ENCODE data around the gene MTA2. TPM values are rescaled to one million over a fixed set of nuclear protein-coding genes. Genes with fewer than 3 reads are reported as not detected.
"Not testable (repeated sequence)": the region's sequence is repeated elsewhere in the genome, so short reads cannot be mapped to it uniquely, and the experiment has no call there.

MTA2 gene
- polyA plus RNA-seq, 1 donor from 2014 or later = 32.9 TPM

- H3K27me3 Mint-ChIP-seq = no peaks in the 10 kb centered on the region
- peaks cover 11 to 27% (median 19%) of the 10 kb centered on the region in 3 donors for H3K4me1 Mint-ChIP-seq
- H3K36me3 Mint-ChIP-seq = peaks cover 2% of the 10 kb centered on the region
- H3K9me3 Mint-ChIP-seq = no peaks in the 10 kb centered on the region
- H3K4me3 Mint-ChIP-seq = peak within 1 kb of the TSS; percentile 84 to 98 (median 97)
- H3K27ac Mint-ChIP-seq = peak within 1 kb of the TSS; percentile 78 to 99 (median 96)
Measured at GRCh38 chr11:62591448-62592145, 10.1 kb downstream of the MTA2 start, which contains the start of gene TUT1. TSS of gene TUT1 (minus strand) at chr11:62591523. CDS start at chr11:62591485, 38 bp downstream.

GRCh38 chr11:62588966-62589637, 12.6 kb downstream of the MTA2 start:
- Mint-ChIP-seq H3K27me3 (no peaks in the 10 kb centered on the region), H3K27ac (no peak overlapping the region), H3K4me3 (peak overlapping the region in 2 of 4 donors; percentile 22 to 47), H3K36me3 (peaks cover 2% of the 10 kb centered on the region), H3K9me3 (no peaks in the 10 kb centered on the region), H3K4me1 (peaks cover 11 to 23% (median 19%) of the 10 kb centered on the region in 3 donors)

- not testable (repeated sequence) for H3K27me3 Mint-ChIP-seq, H3K4me3 Mint-ChIP-seq, H3K9me3 Mint-ChIP-seq, H3K27ac Mint-ChIP-seq, H3K36me3 Mint-ChIP-seq
- peaks cover 0 to 10% (median 0%) of the 10 kb centered on the region in 3 donors for H3K4me1 Mint-ChIP-seq
Measured at GRCh38 chr11:62585356-62585755, 16.3 kb downstream of the MTA2 start.

- Mint-ChIP-seq H3K27ac (peak overlapping the region in 1 of 3 donors; percentile 43), H3K4me3 (peak overlapping the region in 1 of 4 donors; percentile 32)
- not testable (repeated sequence) for H3K36me3 Mint-ChIP-seq, H3K9me3 Mint-ChIP-seq, H3K27me3 Mint-ChIP-seq, H3K4me1 Mint-ChIP-seq
Measured at GRCh38 chr11:62581735-62582134, 19.9 kb downstream of the MTA2 start.

GRCh38 chr11:62580959-62581715, 20.5 kb downstream of the MTA2 start:
- Mint-ChIP-seq H3K27ac (peak overlapping the region in 2 of 3 donors; percentile 43 to 85), H3K9me3 (no peaks in the 10 kb centered on the region), H3K36me3 (no peaks in the 10 kb centered on the region)

GRCh38 chr11:62579252-62579651, 22.4 kb downstream of the MTA2 start:
- no peak overlapping the region for H3K4me3 Mint-ChIP-seq
- H3K4me1 Mint-ChIP-seq = peaks cover 5 to 9% (median 9%) of the 10 kb centered on the region in 3 donors
- no peaks in the 10 kb centered on the region for H3K9me3 Mint-ChIP-seq
- no peaks in the 10 kb centered on the region for H3K27me3 Mint-ChIP-seq
- H3K36me3 Mint-ChIP-seq = no peaks in the 10 kb centered on the region
- no peak overlapping the region for H3K27ac Mint-ChIP-seq

More at GRCh38 chr11:62580959-62581715, 20.5 kb downstream of the MTA2 start:
- Mint-ChIP-seq H3K27me3 (no peaks in the 10 kb centered on the region), H3K4me3 (peak overlapping the region in 1 of 4 donors; percentile 32), H3K4me1 (peaks cover 0 to 3% (median 2%) of the 10 kb centered on the region in 3 donors)

GRCh38 chr11:62578541-62578940, 23.1 kb downstream of the MTA2 start:
- Mint-ChIP-seq H3K4me3 (no peak overlapping the region), H3K27ac (no peak overlapping the region), H3K4me1 (peaks cover 9 to 12% (median 9%) of the 10 kb centered on the region in 3 donors), H3K27me3 (no peaks in the 10 kb centered on the region), H3K9me3 (no peaks in the 10 kb centered on the region), H3K36me3 (no peaks in the 10 kb centered on the region)

GRCh38 chr11:62577046-62577714, 24.5 kb downstream of the MTA2 start:
- peak overlapping the region in 1 of 4 donors; percentile 66 for H3K4me3 Mint-ChIP-seq
- H3K9me3 Mint-ChIP-seq = no peaks in the 10 kb centered on the region
- no peaks in the 10 kb centered on the region for H3K27me3 Mint-ChIP-seq
- no peak overlapping the region for H3K27ac Mint-ChIP-seq
- H3K4me1 Mint-ChIP-seq = peaks cover 18 to 20% (median 19%) of the 10 kb centered on the region in 3 donors
- H3K36me3 Mint-ChIP-seq = no peaks in the 10 kb centered on the region

GRCh38 chr11:62575837-62576236, 25.8 kb downstream of the MTA2 start:
- peak overlapping the region in 2 of 3 donors; percentile 40 to 87 for H3K27ac Mint-ChIP-seq
- peak overlapping the region; percentile 10 to 87 (median 64) for H3K4me3 Mint-ChIP-seq
- peaks cover 25 to 34% (median 29%) of the 10 kb centered on the region in 3 donors for H3K4me1 Mint-ChIP-seq
- no peaks in the 10 kb centered on the region for H3K27me3 Mint-ChIP-seq
- no peaks in the 10 kb centered on the region for H3K9me3 Mint-ChIP-seq
- H3K36me3 Mint-ChIP-seq = no peaks in the 10 kb centered on the region

GRCh38 chr11:62575156-62575555, 26.5 kb downstream of the MTA2 start:
- H3K9me3 Mint-ChIP-seq = no peaks in the 10 kb centered on the region
- H3K27ac Mint-ChIP-seq = peak overlapping the region in 1 of 3 donors; percentile 87
- peaks cover 26 to 36% (median 33%) of the 10 kb centered on the region in 3 donors for H3K4me1 Mint-ChIP-seq
- peak overlapping the region; percentile 10 to 98 (median 80) for H3K4me3 Mint-ChIP-seq
- no peaks in the 10 kb centered on the region for H3K27me3 Mint-ChIP-seq
- H3K36me3 Mint-ChIP-seq = no peaks in the 10 kb centered on the region

- peaks cover 26 to 36% (median 36%) of the 10 kb centered on the region in 3 donors for H3K4me1 Mint-ChIP-seq
- no peaks in the 10 kb centered on the region for H3K9me3 Mint-ChIP-seq
- H3K27ac Mint-ChIP-seq = peak overlapping the region; percentile 87 to 97 (median 96)
- H3K4me3 Mint-ChIP-seq = peak overlapping the region; percentile 96 to 98 (median 97)
- H3K27me3 Mint-ChIP-seq = no peaks in the 10 kb centered on the region
- peaks cover under 1% of the 10 kb centered on the region for H3K36me3 Mint-ChIP-seq
Measured at GRCh38 chr11:62574363-62575071, 27.1 kb downstream of the MTA2 start.

- H3K27me3 Mint-ChIP-seq = no peaks in the 10 kb centered on the region
- H3K4me3 Mint-ChIP-seq = peak within 1 kb of the TSS; percentile 96 to 98 (median 97)
- H3K36me3 Mint-ChIP-seq = peaks cover 2% of the 10 kb centered on the region
- H3K4me1 Mint-ChIP-seq = peaks cover 26 to 37% (median 36%) of the 10 kb centered on the region in 3 donors
- peak within 1 kb of the TSS; percentile 87 to 97 (median 96) for H3K27ac Mint-ChIP-seq
- no peaks in the 10 kb centered on the region for H3K9me3 Mint-ChIP-seq
Measured at GRCh38 chr11:62573592-62574362, 27.9 kb downstream of the MTA2 start, which contains the start of gene EEF1G. TSS of gene EEF1G (minus strand) at chr11:62573891. CDS start at chr11:62573842, 49 bp downstream.

- Mint-ChIP-seq H3K27ac (peak overlapping the region; percentile 87 to 97 (median 96)), H3K4me3 (peak overlapping the region; percentile 96 to 98 (median 97)), H3K27me3 (no peaks in the 10 kb centered on the region), H3K9me3 (no peaks in the 10 kb centered on the region), H3K4me1 (peaks cover 28 to 39% (median 36%) of the 10 kb centered on the region in 3 donors), H3K36me3 (peaks cover 2% of the 10 kb centered on the region)
Measured at GRCh38 chr11:62573006-62573591, 28.6 kb downstream of the MTA2 start.

All from IgD-negative memory B cell (primary cell).